ENCODE data around the gene PLK5.
A peak's percentile ranks its signal among the peaks of the same experiment; 100 is the strongest.

The PLK5 gene

GRCh38 chr19:1567848-1568227, 44.0 kb downstream of the PLK5 start:
- peak overlapping the region; percentile 78 for H3K4me3 ChIP-seq (ENCODE audit: low read depth, low read length)
- CTCF ChIA-PET = no interaction called here
- no peak for TF ChIP-seq CTCF (IDR thresholded peaks at IDR 0.05; ENCODE audit: insufficient read depth, low read length, missing control alignments)
- no peak for DNase-seq (ENCODE audit: low read depth, low spot score)
- POLR2A ChIA-PET = no interaction called here

GRCh38 chr19:1568320-1569019, 44.6 kb downstream of the PLK5 start, which contains the start of gene MEX3D:
Gene MEX3D (minus strand): TSS chr19:1568325. CDS start chr19:1568058, 267 bp downstream.
- TF ChIP-seq CTCF (IDR thresholded peaks at IDR 0.05; ENCODE audit: insufficient read depth, low read length, missing control alignments) = no peak
- CTCF ChIA-PET = interaction anchor here (1.1 kb wide), 2 partner anchors 22 to 56 kb away, joined by 3 read pairs; no protein-coding TSS in a partner anchor
- POLR2A ChIA-PET = no interaction called here
- H3K4me3 ChIP-seq (ENCODE audit: low read depth, low read length) = peak within 1 kb of the TSS; percentile 78
- no peak for DNase-seq (ENCODE audit: low read depth, low spot score)

- POLR2A ChIA-PET = no interaction called here
- H3K4me3 ChIP-seq (ENCODE audit: low read depth, low read length) = no peak overlapping the region
- CTCF ChIA-PET = interaction anchor here (1.1 kb wide), 1 partner anchor 24 kb away, joined by 3 read pairs; no protein-coding TSS in a partner anchor
Observed at GRCh38 chr19:1569997-1570396, 46.1 kb downstream of the PLK5 start.

GRCh38 chr19:1570836-1571235, 47.0 kb downstream of the PLK5 start:
- H3K4me3 ChIP-seq (ENCODE audit: low read depth, low read length) = no peak overlapping the region
- DNase-seq (ENCODE audit: low read depth, low spot score) = no peak
- ChIA-PET CTCF (interaction anchor here (1.1 kb wide), 1 partner anchor 24 kb away, joined by 3 read pairs; no protein-coding TSS in a partner anchor), POLR2A (no interaction called here)
- TF ChIP-seq CTCF (IDR thresholded peaks at IDR 0.05; ENCODE audit: insufficient read depth, low read length, missing control alignments) = no peak

More at GRCh38 chr19:1569997-1570396, 46.1 kb downstream of the PLK5 start:
- TF ChIP-seq CTCF (IDR thresholded peaks at IDR 0.05; ENCODE audit: insufficient read depth, low read length, missing control alignments) = no peak
- DNase-seq (ENCODE audit: low read depth, low spot score) = no peak

- ChIA-PET CTCF (no interaction called here), POLR2A (no interaction called here)
- H3K4me3 ChIP-seq (ENCODE audit: low read depth, low read length) = no peak overlapping the region
- TF ChIP-seq CTCF (IDR thresholded peaks at IDR 0.05; ENCODE audit: insufficient read depth, low read length, missing control alignments) = no peak
- no peak for DNase-seq (ENCODE audit: low read depth, low spot score)
Observed at GRCh38 chr19:1571358-1571757, 47.5 kb downstream of the PLK5 start.

GRCh38 chr19:1572795-1573194, 48.9 kb downstream of the PLK5 start:
- ChIA-PET CTCF (interaction anchor here (1.0 kb wide), 1 partner anchor 26 kb away, joined by 4 read pairs; no protein-coding TSS in a partner anchor), POLR2A (interaction anchor here (0.8 kb wide), 1 partner anchor 15 kb away, joined by 3 read pairs; no protein-coding TSS in a partner anchor)
- DNase-seq (ENCODE audit: low read depth, low spot score) = no peak
- no peak for TF ChIP-seq CTCF (IDR thresholded peaks at IDR 0.05; ENCODE audit: insufficient read depth, low read length, missing control alignments)
- H3K4me3 ChIP-seq (ENCODE audit: low read depth, low read length) = no peak overlapping the region
